ENCODE data around the gene CIDEA. TPM values are rescaled to one million over a fixed set of nuclear protein-coding genes. Genes with fewer than 3 reads are reported as not detected.
A peak's percentile ranks its signal among the peaks of the same experiment; 100 is the strongest.

CIDEA gene
- total RNA-seq, 2 donors from 2014 or later: not detected

DNA sequence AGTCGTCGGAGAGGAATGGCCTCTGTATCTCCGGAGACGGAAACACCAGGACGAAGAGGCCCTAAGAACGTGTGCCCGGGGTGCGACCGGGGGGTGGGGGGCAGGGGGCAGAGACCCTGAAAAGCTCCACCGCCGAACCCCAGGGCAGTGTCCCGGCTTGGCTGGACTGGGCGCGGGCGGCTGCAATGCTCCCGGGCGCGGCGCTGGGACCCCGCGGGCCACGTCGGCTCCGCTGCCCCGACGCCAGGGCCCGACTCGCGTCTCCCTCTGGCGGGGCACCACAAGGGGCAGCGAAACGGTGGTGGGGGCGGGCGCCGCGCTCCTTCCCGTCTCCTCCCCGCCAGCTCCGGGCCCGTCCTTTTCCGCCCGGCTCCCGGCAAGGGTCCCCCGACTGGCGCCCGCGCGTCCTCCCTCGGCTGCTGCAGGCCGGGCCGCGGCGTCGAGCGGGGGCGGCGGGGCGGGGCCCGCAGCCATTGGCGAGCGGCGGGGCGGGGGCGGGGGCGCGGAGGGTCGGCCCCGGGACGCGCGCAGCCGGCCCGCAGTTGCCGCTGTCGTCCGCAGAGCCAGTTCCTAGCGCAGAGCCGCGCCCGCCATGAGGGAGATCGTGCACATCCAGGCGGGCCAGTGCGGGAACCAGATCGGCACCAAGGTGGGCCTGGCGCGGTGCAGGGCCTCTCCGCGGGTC lies 53.7 kb downstream of the CIDEA start, which contains the start of gene TUBB6:
Gene TUBB6 (plus strand): TSS at position 541 of the 685 bp plus-strand sequence. CDS start 52 bp downstream, at position 593.
- H3K9ac ChIP-seq (ENCODE audit: extremely low read depth, low read length, poor library complexity, severe bottlenecking): peak within 1 kb of the TSS; percentile 80
- WGBS, 2 experiments (ENCODE audit: insufficient coverage in 1 of 2, insufficient read length in 1 of 2): 1 to 2% methylated on average over 9 to 88 of the region's 88 CpGs
- H3K9me3 Mint-ChIP-seq: peaks cover 14% of the 10 kb centered on the region
- peak within 1 kb of the TSS; percentile 30 for H3K27ac Mint-ChIP-seq
- peaks cover 30% of the 10 kb centered on the region for H3K36me3 Mint-ChIP-seq (ENCODE audit: low read depth)
- H3K4me3 Mint-ChIP-seq: peak within 1 kb of the TSS; percentile 70
- peaks cover 32% of the 10 kb centered on the region for H3K36me3 ChIP-seq (ENCODE audit: control insufficient read depth, insufficient read depth, low read length)
- DNase-seq: peak; percentile 91
- H3K9me3 ChIP-seq (ENCODE audit: control insufficient read depth, low read length): peaks cover 25% of the 10 kb centered on the region
- peaks cover 8% of the 10 kb centered on the region for H3K4me1 ChIP-seq (ENCODE audit: control insufficient read depth, insufficient read depth, low read length)
- H3K27me3 Mint-ChIP-seq (ENCODE audit: insufficient read depth): peaks cover 38% of the 10 kb centered on the region
- peak within 1 kb of the TSS; percentile 84 for H3K4me3 ChIP-seq (ENCODE audit: low read length)
- H3K4me1 Mint-ChIP-seq: peaks cover 15% of the 10 kb centered on the region
- peaks cover 28% of the 10 kb centered on the region for H3K27me3 ChIP-seq (ENCODE audit: control insufficient read depth, insufficient read depth, low read length, poor library complexity, severe bottlenecking)
- peak; percentile 27 for TF ChIP-seq CTCF (conservative IDR thresholded peaks at IDR 0.05)
- H3K27ac ChIP-seq (ENCODE audit: low read depth, low read length): peak within 1 kb of the TSS; percentile 47

GRCh38 chr18:12308386-12309100 lies 54.4 kb downstream of the CIDEA start:
- WGBS, 2 experiments (ENCODE audit: insufficient coverage in 1 of 2, insufficient read length in 1 of 2): 0 to 1% methylated on average over 35 to 81 of the region's 81 CpGs
- Mint-ChIP-seq H3K36me3 (ENCODE audit: low read depth) (peaks cover 37% of the 10 kb centered on the region), H3K27ac (no peak overlapping the region), H3K27me3 (ENCODE audit: insufficient read depth) (peaks cover 38% of the 10 kb centered on the region), H3K4me3 (peak overlapping the region; percentile 70), H3K9me3 (peaks cover 17% of the 10 kb centered on the region), H3K4me1 (peaks cover 17% of the 10 kb centered on the region)
- Histone ChIP-seq H3K36me3 (ENCODE audit: control insufficient read depth, insufficient read depth, low read length) (peaks cover 39% of the 10 kb centered on the region), H3K4me1 (ENCODE audit: control insufficient read depth, insufficient read depth, low read length) (peaks cover 8% of the 10 kb centered on the region), H3K27ac (ENCODE audit: low read depth, low read length) (peak overlapping the region; percentile 47), H3K27me3 (ENCODE audit: control insufficient read depth, insufficient read depth, low read length, poor library complexity, severe bottlenecking) (peaks cover 28% of the 10 kb centered on the region), H3K9me3 (ENCODE audit: control insufficient read depth, low read length) (peaks cover 25% of the 10 kb centered on the region), H3K4me3 (ENCODE audit: low read length) (peak overlapping the region; percentile 84), H3K9ac (ENCODE audit: extremely low read depth, low read length, poor library complexity, severe bottlenecking) (peak overlapping the region; percentile 80)
- peak; percentile 86 for DNase-seq
- no peak for TF ChIP-seq CTCF (conservative IDR thresholded peaks at IDR 0.05)

- H3K27ac Mint-ChIP-seq: no peak overlapping the region
- H3K27ac ChIP-seq (ENCODE audit: low read depth, low read length): no peak overlapping the region
These were observed 55.6 kb downstream of the CIDEA start for GRCh38 chr18:12309683-12310198.

More at GRCh38 chr18:12309683-12310198, 55.6 kb downstream of the CIDEA start:
- Mint-ChIP-seq H3K4me3 (peak overlapping the region; percentile 70), H3K36me3 (ENCODE audit: low read depth) (peaks cover 39% of the 10 kb centered on the region), H3K27me3 (ENCODE audit: insufficient read depth) (peaks cover 33% of the 10 kb centered on the region), H3K9me3 (peaks cover 17% of the 10 kb centered on the region), H3K4me1 (peaks cover 18% of the 10 kb centered on the region)
- H3K9me3 ChIP-seq (ENCODE audit: control insufficient read depth, low read length): peaks cover 25% of the 10 kb centered on the region
- WGBS, 2 experiments (ENCODE audit: insufficient coverage in 1 of 2, insufficient read length in 1 of 2): 78 to 81% methylated on average over 6 to 7 of the region's 7 CpGs
- H3K36me3 ChIP-seq (ENCODE audit: control insufficient read depth, insufficient read depth, low read length): peaks cover 51% of the 10 kb centered on the region
- TF ChIP-seq CTCF (conservative IDR thresholded peaks at IDR 0.05): no peak
- H3K4me3 ChIP-seq (ENCODE audit: low read length): peak overlapping the region; percentile 84
- peak overlapping the region; percentile 80 for H3K9ac ChIP-seq (ENCODE audit: extremely low read depth, low read length, poor library complexity, severe bottlenecking)
- H3K27me3 ChIP-seq (ENCODE audit: control insufficient read depth, insufficient read depth, low read length, poor library complexity, severe bottlenecking): peaks cover 26% of the 10 kb centered on the region
- H3K4me1 ChIP-seq (ENCODE audit: control insufficient read depth, insufficient read depth, low read length): peaks cover 8% of the 10 kb centered on the region
- DNase-seq: no peak

All from endodermal cell (in vitro differentiated cells).